GM19351 (cell line): ENCODE data around the gene MLC1.

Experiments
- ATAC-seq: cut with Tn5 transposase; IDR thresholded peaks from one replicate; pipeline ENCODE4 v1.9.1; 2021; ENCODE audit warnings: mild to moderate bottlenecking, moderate library complexity; ENCODE audit not compliant: unreplicated experiment

MLC1 gene

DNA sequence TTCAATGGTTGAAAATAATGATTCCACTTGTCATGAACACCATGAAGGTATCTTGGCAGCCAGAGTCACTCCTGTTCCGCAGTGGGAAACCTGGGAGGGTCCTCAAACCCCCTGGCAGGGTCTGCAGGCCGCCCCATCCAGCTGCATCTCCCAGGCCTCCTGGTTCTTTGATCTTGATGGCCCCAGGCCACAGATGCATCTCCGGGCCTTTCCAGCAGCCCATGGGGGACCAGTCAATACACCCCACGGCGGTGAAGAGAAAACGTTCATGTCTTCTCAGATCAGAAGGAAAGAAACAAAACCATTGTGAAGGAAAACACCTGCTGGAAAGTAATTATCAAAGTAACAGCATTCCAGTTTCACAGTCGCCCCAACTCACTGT lies 25.4 kb downstream of the MLC1 start:
- ATAC-seq: no peak

DNA sequence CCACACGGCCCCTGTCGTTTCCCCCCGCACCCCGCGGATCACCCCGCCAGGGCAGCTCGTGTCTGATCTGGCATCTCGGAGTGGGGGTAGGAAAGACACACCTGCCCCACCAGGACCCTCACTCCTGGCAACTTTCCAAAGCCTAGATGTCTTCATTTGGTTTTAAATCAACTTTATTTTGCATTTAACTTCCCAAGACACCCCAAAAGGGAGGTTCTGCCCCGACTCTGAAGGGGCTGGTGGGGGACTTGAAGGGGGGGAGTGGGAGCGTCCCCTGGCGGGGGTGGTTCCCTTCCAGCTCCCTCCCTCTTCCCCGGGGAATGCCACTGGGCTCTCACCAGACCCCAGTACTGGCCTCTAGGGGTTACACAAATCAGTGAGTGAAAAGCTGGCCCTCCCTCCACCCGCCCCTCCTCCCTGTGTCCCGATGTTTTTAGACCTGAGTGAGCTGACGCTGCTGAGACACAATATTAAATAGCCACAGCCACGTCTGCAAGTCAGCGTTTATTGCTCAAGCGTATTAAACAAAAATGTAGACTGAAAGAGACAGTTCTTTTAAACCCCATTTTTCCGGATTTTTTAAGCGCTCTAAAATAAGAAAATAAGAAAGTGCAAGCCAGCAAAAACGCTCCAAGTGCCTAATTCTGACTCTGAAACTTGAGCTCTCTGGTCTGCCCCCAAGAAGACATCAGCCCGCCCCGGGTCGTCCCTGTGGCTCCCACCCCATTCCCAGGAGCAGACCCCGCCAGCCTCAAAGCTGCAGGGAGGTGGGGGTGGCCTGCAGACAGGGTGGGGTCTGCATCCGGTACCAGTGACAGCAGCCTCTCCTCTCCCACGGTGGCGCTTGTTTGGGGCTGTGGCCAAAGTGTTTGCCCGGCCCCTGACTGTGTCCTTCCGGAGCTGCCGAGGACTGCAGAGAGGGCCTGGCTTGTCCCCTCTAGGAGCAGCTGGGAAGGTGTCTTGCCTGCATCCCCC lies 26.0 kb downstream of the MLC1 start:
- ATAC-seq: no peak

DNA sequence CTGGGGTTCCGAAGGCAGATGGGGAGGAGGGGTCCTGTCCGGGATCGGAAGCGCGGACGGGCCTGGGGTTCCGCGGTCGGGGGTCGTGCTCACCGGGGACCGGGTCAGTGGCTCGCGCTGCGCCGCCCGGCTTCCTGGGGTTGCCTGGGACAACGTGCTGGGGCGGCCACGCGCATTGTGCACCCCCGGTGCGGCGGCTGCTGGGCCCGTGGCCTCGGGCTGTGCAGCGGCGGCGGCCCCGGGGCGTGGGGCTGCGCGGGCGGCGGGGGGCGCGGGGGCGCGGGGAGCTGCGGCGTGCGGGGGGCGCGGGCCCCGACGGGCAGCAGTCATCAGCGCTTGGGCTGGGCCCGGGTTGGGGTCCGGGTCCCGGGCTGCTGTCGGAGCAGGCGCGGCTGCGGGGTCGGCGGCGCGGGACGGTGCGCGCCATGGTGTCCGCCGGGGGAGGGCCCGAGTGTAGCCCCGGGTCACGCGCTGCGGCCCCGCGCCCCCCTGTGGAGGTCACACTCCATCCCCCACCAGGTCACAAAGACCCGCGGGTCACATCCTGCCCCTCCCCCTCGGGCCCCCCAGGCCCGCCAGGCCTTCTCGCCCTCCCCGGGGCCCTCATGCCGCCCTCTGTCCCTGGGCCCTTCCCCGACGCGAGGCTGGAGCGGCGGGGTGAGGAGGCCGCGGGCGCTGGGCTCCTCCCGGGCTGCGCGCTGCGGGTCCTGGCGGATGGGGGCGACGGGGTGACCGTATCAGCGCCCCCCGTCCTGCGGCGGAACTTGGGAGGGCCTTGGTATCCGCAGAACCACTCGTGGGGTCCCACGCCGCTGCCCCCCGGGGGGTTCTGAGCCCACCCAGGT lies 26.9 kb downstream of the MLC1 start, which contains the start of gene TTLL8:
TTLL8 (minus strand) TSS at position 238 of the 845 bp plus-strand sequence.
- ATAC-seq: no peak

DNA sequence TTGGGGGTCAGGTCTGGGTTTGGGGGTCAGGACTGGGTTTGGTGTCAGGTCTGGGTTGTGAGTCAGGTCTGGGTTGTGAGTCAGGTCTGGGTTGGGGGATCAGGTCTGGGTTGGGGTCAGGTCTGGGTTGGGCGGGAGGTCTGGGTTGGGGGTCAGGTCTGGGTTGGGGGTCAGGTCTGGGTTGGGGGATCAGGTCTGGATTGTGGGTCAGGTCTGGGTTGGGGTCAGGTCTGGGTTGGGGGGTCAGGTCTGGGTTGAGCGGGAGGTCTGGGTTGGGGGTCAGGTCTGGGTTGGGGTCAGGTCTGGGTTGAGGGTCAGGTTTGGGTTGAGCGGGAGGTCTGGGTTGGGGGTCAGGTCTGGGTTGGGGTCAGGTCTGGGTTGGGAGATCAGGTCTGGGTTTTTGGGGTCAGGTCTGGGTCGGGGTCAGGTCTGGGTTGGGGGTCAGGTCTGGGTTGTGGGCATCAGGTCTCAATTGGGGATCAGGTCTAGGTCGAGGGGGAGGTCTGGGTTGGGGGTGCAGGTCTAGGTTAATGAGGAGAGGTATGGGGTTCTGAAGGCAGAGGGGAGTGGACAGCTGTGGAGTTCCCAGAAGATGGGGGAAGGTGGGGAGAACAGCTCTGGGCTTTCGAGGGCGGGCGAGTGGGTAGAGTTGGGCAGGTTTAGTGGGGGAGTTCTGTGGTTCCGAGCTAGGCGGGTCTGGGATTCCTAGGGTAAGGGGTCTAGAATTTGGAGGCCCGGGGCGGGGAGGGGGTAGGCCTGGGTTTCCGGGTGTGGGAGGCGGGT lies 27.8 kb downstream of the MLC1 start:
- ATAC-seq: no peak

DNA sequence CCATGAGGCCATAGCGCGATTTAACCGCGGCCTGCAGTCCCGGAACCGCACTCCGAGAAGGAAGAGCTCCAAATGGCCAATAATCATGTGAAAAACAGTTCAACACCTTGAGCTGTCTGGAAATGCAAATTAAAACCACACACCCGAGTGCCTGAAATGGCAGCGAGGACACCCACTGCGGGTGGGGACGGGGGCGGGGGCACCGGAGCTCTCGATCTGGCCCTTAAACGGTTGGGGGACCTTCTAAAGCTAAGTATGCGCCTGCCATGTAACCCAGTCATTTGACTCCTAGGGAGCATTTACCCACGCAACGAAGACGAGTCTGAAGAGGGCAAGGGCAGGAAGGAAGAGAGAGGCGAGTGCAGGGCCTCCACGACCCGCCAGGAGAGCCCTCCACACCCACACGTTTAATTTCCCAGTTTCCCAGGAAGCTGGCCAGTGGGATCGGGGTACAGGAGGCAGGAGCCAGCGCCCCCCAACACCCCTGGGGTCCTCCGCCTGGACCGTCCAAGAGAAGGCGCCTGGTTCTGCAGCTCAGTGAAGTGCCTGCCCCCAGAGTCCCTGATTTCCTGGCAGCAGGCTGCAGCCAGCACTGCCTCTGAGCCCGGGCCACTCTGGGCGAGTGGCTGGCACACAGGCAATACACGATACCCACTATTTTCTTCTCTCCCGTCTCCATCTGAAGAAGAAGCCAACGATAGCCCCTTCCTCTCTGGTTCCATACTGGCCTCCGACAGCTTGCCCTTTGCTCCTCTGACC lies 28.8 kb downstream of the MLC1 start:
- ATAC-seq: no peak

DNA sequence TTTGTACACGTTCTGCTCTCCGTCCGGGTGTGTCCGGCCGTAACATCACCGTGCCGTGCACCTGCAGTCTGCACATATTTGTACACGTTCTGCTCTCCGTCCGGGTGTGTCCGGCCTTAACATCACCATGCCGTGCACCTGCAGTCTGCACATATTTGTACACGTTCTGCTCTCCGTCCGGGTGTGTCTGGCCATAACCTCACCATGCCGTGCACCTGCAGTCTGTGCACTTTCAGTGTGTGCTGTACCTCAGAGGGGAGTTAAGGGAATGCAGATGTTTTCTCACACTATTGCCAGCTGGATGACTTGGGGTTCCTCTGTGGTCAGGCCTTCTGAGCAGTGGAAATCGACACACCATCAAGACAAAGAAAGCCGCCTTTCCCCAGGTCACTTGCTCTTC lies 31.4 kb downstream of the MLC1 start:
- ATAC-seq: no peak

DNA sequence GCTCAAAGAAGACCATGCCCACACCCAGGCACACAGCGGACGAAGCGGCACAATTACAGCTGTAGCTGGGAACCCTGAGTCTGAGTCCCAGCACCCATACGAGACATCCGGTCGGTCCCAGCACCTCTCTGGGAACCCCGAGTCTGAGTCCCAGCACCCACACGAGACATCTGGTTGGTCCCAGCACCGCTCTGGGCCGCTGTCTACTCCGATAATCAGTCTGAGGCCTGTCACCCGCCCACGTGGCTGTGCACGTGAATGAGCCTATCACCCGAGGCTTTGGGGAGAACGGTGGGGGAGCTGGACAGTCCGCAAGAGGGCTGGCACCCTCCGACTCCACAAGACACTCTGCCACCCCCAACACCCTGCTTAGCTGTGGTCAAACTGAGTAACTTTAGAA lies 33.3 kb downstream of the MLC1 start:
- no peak for ATAC-seq

DNA sequence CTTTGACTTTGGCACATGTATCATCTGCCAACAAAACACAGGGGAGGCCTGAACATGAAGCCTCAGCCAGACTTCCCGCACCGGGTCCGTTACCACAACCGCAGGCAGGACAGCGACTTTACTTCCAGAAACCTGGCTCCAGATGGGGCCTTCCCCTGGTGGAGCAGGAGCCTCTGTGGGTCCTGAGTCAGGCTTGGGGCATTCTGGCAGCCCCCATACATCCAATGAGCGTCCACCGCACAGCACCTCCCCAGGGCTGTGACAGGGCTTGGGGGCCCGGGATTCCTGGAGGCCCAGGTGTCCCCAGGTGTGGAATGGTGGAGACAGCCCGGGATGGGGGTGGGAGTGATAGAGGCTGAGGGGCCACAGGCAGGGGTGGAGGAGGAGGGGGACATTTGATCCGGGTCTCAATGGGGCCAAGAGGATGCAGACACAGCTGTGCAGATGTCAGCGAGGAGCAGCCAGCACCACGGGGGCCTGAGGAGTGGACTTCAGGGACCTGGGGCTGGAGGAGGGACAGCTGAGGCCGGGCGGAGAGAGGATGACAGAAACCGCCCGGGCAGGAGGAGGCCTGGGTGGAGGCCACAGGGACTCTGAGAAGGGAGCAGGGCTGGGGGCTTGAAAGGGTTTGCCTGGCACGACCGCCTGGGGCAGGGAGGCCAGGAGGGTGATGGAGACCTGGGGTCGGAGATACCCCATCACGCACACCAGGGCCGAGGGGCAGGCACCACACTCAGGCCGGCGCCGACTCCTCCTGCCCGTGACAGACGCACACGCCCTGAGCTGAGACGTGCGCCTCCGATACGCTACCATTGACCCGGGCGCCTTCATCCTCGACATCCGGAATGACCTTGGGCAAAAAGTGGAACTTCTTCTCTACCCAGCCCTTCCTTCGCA lies 35.7 kb downstream of the MLC1 start:
- no peak for ATAC-seq

DNA sequence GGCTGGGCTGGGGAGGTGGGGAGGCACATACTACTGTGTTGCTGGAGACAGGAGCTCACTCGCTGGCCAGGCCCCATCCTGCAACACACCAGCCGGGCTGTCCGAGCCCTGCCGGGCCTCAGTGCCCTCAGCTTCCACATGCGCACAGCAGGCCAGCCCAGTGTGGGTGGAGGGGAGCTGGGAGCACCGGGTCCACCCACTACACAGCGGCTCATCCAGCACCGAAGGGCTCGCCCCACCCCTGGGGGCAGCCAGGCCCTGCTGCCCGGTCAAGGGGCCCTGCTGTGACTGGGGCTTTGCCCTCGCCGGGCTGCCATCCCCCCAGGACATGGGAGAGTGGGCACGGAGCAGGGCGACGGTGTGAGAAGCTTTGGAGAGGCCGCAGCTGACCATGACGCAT lies 36.4 kb downstream of the MLC1 start:
- no peak for ATAC-seq

DNA sequence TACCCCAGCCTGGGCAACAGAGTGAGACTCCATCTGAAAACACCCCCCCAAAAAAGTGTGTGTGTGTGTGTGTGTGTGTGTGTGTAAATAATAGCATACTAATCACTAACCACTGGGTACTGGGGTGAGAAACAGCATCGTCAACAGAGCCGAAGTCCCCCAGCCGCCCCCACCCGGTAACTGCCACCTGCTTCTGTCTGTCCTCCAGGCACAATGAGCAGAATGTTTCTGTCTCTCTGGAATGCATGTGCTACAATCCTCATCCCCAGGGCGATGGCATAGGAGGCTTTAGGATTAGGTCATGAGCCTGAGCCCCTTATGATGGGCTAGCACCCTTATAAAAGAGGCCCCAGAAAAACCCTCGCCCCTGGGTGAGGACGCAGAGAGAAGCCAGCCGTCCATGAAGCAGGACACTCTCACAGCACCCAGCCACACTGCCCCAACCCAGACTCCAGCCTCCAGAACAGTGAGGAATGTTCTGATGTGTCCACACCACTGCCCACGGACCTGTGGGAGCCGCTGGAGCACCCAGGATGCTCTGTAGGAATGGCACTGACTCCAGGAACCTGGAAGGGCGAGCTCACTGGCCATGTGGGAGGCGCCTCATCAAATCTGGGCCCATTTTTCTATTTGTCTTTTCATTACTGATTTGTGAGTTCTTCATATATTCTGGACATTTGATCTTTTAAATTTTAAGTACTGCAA lies 37.0 kb downstream of the MLC1 start:
- no peak for ATAC-seq

DNA sequence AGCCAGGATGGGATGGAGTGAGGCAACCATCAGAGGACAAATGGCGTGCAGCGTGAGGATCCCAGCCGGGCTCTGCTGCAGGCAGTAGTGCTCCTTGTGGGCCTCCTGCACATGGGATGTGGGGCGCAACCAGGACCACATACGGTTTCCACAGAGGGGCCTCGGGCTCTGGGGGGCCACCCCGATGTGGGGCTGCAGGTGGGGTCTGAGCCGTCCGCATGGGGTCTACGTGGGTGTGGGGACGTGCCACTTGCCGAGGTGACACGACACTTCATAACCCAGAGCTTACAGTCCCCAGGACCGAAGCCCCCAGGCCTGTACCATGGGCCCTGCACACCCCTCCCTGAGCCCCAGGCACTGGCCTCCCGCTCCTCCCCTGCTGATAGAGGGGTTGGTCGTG lies 37.9 kb downstream of the MLC1 start:
- no peak for ATAC-seq

DNA sequence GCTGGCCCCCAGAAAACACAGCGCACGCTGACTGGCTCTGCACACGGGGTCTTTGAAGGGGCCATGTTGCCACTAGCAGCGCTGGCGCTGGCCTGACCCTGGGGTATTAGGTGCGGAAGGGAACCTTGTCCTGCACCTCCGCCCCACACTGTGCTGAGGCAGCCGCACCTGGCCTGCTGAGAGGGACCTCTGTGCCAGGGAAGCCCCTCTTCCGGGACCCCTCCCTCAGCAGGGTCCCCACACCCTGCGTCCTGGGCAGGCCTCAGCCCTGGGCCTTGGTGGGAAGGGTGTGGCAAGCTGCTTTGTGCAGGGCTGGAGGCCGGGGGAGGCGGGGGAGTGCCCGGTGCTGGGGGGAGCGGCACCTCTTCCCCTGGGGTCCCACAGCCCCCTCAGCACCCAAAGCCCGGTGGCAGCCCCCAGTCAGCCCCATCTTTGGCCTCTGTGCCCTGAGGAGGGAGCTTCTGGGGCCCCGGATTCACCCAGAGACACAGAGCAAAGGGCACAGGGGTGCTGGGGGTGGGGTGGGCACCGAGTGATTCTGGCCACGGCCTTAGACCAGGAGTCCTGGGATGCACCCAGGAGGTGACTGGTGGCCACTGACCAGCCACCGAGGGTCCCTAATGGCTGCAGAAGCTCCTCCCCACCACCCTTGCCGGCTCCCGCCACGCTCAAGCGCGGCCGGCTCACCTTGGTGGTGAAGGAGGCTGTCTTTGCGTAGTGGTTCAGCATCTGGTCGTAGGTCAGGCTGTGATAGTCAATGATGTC lies 38.6 kb downstream of the MLC1 start:
- no peak for ATAC-seq

DNA sequence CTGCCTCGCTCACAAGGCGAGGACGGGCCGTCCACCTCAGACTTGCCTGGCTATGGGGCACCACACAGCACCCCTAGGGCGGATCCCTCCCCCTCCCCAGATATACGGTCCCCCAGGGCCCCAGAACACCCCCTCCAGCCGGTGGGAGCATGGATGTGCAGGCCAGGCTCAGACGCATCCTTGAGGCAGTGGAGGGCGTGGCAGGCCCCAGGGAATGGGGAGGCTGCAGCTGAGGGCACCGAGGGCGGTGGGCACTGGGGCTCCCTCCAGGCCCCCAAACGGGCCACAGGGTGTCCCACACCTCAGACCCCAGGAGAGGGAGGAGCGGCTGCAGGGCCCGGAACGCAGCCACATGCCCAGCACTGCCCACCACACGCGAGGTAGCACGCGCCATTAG lies 39.2 kb downstream of the MLC1 start:
- no peak for ATAC-seq

DNA sequence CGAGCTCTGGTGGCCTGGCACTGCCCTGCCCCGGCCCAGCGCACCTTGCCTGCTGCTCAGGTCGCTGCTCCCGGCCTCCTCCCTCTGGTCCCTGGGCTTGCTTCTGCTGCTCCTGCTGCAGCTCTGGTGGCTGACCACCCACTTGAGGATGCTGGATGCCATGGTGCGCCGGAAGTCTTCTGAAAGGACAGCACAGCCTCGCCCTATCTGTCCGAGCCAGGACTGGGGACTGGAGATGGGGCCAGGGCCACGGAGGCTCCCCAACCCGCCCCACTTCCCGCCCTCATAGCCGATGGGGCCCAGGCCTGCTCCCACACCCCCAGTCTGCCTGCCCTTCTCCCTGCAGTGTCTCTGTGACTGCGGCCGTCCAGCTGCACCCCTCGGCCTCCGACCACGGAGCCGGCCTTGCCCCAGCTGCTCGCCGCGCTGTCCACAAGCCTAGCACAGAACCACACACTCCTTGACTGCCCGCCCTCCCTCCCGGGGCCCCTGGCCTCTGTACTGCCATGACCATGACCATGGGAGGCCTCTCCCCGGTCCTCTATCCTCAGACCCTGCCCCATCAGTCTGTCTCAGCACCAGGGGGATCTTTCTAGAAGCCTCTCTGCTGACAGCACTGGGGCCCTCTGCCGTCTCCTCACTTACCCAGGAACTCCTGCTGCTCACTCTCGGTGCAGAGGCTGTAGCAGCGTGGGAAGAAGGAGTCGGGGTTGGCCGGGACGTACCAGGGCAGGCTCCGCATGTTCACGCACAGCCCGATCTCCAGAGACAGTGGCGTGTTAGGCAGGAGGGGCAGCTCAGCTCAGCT lies 39.8 kb downstream of the MLC1 start:
- no peak for ATAC-seq

DNA sequence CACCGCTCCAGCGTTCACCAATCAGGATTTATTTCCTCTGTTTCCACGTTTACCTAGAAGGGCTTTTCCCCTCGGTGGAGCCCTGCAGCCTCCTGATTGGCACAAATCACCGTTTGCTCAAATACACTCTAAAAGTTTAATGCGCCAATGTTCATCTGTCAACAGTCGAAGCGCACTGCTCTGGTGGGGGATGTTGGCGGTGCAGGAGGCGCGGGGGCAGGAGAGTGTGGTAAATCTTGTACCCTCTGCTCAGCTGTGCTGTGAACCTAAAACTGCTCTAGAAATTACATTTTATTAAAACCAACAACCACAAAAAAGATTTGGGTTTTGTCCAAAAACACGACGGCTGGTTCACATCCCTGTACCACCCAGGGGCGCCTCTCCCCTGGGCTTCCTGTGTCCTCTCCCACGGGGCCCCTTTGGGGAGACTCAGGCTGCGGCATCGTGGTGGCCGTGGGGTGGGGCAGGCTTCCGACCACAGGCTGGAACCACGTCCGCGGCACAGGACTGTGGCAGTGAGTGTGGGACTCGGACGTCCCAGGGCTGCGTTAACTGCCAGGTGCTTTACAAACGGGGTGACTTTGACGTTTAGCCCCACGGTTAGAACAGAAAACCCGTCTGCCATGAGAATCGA lies 40.6 kb downstream of the MLC1 start:
- no peak for ATAC-seq

DNA sequence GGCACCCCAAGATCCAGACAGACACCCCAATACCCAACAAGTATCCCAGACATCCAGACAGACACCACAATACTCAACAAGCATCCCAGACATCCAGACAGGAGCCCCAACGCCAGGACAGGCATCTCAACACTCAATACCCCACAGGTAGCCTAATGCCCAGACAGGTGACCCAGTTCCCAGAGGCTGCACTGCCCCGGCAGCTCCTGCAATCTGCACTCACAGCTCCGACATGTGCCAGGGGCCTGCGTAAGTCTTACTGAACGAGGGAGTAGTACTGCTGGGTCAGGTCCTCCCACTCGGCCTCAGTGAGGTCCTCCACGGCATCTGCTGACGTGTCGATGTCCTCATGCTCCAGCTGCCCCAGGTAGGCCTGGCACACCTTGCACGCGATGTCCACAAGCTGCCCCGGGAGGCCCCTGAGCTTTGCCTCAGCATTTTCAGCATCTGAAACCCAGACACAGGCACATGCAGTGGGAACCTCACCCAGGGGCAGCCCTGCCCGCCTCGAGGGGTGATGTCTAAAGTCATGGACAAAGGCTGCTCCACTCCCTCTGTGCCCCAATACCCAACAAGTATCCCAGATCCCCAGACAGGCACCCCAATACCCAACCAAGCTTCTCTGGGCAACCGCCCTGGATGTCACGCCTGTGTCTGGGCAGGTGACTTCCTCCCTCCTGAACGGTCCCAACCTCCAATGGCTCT lies 43.7 kb downstream of the MLC1 start:
- ATAC-seq: no peak
